C1 segment of cervical spinal cord (tissue), 14 donors: ENCODE data around the gene NAA60.

ENCODE experiments used
- DNase-seq, 14 donors: peaks; one replicate each; lab custom pipeline; 2025; lab: John Stamatoyannopoulos, UW

Gene NAA60

GRCh38 chr16:3443108-3444031, at the start of gene NAA60, which contains the start of gene ZNF597:
NAA60 (plus strand) TSS chr16:3443680; CDS start chr16:3476228, 32,548 bp downstream.
ZNF597 (minus strand) TSS chr16:3443504; CDS start chr16:3443153, 351 bp downstream.
- peak in 12 of 14 donors; percentile 36 to 90 (median 70) for DNase-seq

- no peak for DNase-seq
Observed at GRCh38 chr16:3400446-3400778, 43.1 kb upstream of the NAA60 start.

- peak; percentile 94 to 99 (median 97) for DNase-seq
Observed at GRCh38 chr16:3400779-3401688, 42.4 kb upstream of the NAA60 start, which contains the start of the genes ZNF174 and ZSCAN32. ZNF174 (plus strand) TSS chr16:3401215; CDS start chr16:3402005, 790 bp downstream. ZSCAN32 (minus strand) TSS chr16:3401004; CDS start chr16:3397557, 3,447 bp downstream.

- DNase-seq: no peak
Observed at GRCh38 chr16:3401719-3402397, 41.6 kb upstream of the NAA60 start.

GRCh38 chr16:3408561-3409197, 34.8 kb upstream of the NAA60 start:
- DNase-seq: no peak

- DNase-seq: no peak
Observed at GRCh38 chr16:3413730-3414379, 29.6 kb upstream of the NAA60 start.

GRCh38 chr16:3431779-3432219, 11.7 kb upstream of the NAA60 start:
- DNase-seq: peak in 9 of 14 donors; percentile 1 to 36 (median 23)

- DNase-seq: no peak
Observed at GRCh38 chr16:3434373-3434772, 9.1 kb upstream of the NAA60 start.

- no peak for DNase-seq
Observed at GRCh38 chr16:3439637-3440036, 3.8 kb upstream of the NAA60 start.

- DNase-seq: no peak
Observed at GRCh38 chr16:3444032-3444388, 530 bp downstream of the NAA60 start.

- no peak for DNase-seq
Observed at GRCh38 chr16:3454093-3454492, 10.6 kb downstream of the NAA60 start.

GRCh38 chr16:3454631-3455147, 11.2 kb downstream of the NAA60 start:
- no peak for DNase-seq

- peak; percentile 79 to 97 (median 90) for DNase-seq
Observed at GRCh38 chr16:3457434-3458252, 14.2 kb downstream of the NAA60 start.

GRCh38 chr16:3458278-3458851, 14.9 kb downstream of the NAA60 start:
- peak in 9 of 14 donors; percentile 22 to 60 (median 38) for DNase-seq

- DNase-seq: peak in 2 of 14 donors; percentile 17 to 50
Observed at GRCh38 chr16:3458852-3459361, 15.4 kb downstream of the NAA60 start.

- peak in 1 of 14 donors; percentile 22 for DNase-seq
Observed at GRCh38 chr16:3459401-3460090, 16.1 kb downstream of the NAA60 start.

- DNase-seq: no peak
Observed at GRCh38 chr16:3460121-3460520, 16.6 kb downstream of the NAA60 start.

- no peak for DNase-seq
Observed at GRCh38 chr16:3460585-3460984, 17.1 kb downstream of the NAA60 start.
